Adrenal gland (tissue), 5 donors: ENCODE results near the gene PDHX.

Experiments
- POLR2A ChIP-seq, 2 donors: fragments of 450-650 bp; IDR thresholded peaks; one replicate each; pipeline ENCODE4 v1.6.1; 2017; ENCODE audit warnings: antibody characterized with exemption in 2 of 2, mild to moderate bottlenecking in 2 of 2, moderate library complexity in 1 of 2
- TF ChIP-seq, protein P1 (sequence below), 6 experiments: fragments of 450-650 bp in 4 of 6; fragments of 200-600 bp in 2 of 6; sonication (generic) in 1 of 6; IDR thresholded peaks; 1 replicate in 5 of 6; 2 replicates in 1 of 6; pipeline versions ENCODE4 v1.5.1 to v1.8.0; 2016 to 2021; ENCODE audit warnings: antibody characterized with exemption in 6 of 6, mild to moderate bottlenecking in 2 of 6, moderate library complexity in 1 of 6
- donor health status: DM: no; HTN: no; CAD: no.

DNA sequence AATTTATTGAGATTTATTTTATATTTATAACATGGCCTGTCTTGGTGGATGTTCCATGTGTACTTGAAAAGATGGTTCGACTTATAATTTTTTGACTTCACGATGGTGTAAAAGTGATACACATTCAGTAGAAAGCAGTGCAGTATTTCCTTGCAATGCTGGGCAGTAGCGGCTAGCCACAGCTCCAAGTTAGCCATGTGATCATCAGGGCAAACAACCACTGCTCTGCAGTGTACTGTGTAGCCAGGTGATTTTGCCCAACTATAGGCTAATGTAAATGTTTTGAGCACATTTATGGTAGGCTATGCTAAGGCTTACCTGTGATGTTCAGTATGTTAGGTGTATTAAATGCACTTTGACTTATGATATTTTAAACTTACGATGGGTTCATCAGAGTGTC is 52.4 kb downstream of the PDHX start:
- no peak for TF ChIP-seq POLR2A (IDR thresholded peaks at IDR 0.05)
- TF ChIP-seq, protein P1, sequence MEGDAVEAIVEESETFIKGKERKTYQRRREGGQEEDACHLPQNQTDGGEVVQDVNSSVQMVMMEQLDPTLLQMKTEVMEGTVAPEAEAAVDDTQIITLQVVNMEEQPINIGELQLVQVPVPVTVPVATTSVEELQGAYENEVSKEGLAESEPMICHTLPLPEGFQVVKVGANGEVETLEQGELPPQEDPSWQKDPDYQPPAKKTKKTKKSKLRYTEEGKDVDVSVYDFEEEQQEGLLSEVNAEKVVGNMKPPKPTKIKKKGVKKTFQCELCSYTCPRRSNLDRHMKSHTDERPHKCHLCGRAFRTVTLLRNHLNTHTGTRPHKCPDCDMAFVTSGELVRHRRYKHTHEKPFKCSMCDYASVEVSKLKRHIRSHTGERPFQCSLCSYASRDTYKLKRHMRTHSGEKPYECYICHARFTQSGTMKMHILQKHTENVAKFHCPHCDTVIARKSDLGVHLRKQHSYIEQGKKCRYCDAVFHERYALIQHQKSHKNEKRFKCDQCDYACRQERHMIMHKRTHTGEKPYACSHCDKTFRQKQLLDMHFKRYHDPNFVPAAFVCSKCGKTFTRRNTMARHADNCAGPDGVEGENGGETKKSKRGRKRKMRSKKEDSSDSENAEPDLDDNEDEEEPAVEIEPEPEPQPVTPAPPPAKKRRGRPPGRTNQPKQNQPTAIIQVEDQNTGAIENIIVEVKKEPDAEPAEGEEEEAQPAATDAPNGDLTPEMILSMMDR (IDR thresholded peaks at IDR 0.05), result no peak
